Osteoblast (primary cell): ENCODE data around the gene ASCC2. TPM values are rescaled to one million over a fixed set of nuclear protein-coding genes. Genes with fewer than 3 reads are reported as not detected.

ENCODE experiments used
- DNase-seq: peaks from one replicate; pipeline ENCODE4 v3.0.0; 2011; ENCODE audit warnings: low spot score, mixed read lengths; ENCODE audit not compliant: insufficient read length; ENCODE audit errors: missing footprints
- H2AFZ ChIP-seq: 2 replicates; pipeline ENCODE4 v1.6.0; 2011; ENCODE audit warnings: mild to moderate bottlenecking, low read length
- H3K27ac ChIP-seq: 2 replicates; pipeline ENCODE4 v1.5.1; 2011; ENCODE audit warnings: mild to moderate bottlenecking, low read depth, low read length, moderate library complexity
- H3K27me3 ChIP-seq: 2 replicates; pipeline ENCODE4 v1.6.0; 2012; ENCODE audit warnings: mild to moderate bottlenecking, control low read depth, inconsistent platforms, low read length, moderate library complexity; ENCODE audit not compliant: insufficient read depth
- H3K36me3 ChIP-seq: 2 replicates; pipeline ENCODE4 v1.5.1; 2011; ENCODE audit warnings: mild to moderate bottlenecking, low read length, control low read depth, moderate library complexity; ENCODE audit not compliant: insufficient read depth
- H3K4me1 ChIP-seq: 2 replicates; pipeline ENCODE4 v1.5.1; 2011; ENCODE audit warnings: mild to moderate bottlenecking, low read length, control low read depth, moderate library complexity; ENCODE audit not compliant: insufficient read depth
- H3K4me2 ChIP-seq: 2 replicates; pipeline ENCODE4 v1.6.0; 2011; ENCODE audit warnings: mild to moderate bottlenecking, low read length; ENCODE audit not compliant: insufficient read depth
- H3K4me3 ChIP-seq: fragments of 200-600 bp; sonication (generic); 3 replicates; pipeline ENCODE4 v1.5.1; 2012; ENCODE audit warnings: mild to moderate bottlenecking, low read length, inconsistent platforms; ENCODE audit not compliant: insufficient read depth
- H3K79me2 ChIP-seq: 2 replicates; pipeline ENCODE4 v1.6.0; 2012; ENCODE audit warnings: mild to moderate bottlenecking, low read length, control low read depth, inconsistent platforms; ENCODE audit not compliant: insufficient read depth
- H3K9me3 ChIP-seq: 2 replicates; pipeline ENCODE4 v1.5.1; 2011; ENCODE audit warnings: low read depth, low read length, control low read depth
- H4K20me1 ChIP-seq: 2 replicates; pipeline ENCODE4 v1.6.0; 2012; ENCODE audit warnings: mild to moderate bottlenecking, low read length, control low read depth; ENCODE audit not compliant: insufficient read depth
- total RNA-seq: library from RNA; depleted of rRNA; stranded (reverse); fragments of >200 nt; gene quantifications from 2 replicates; pipeline ENCODE4 v1.2.3, GENCODE V29; 2012
- TF ChIP-seq, protein P1 (sequence below): IDR thresholded peaks from 2 replicates; pipeline ENCODE4 v1.5.1; 2011; ENCODE audit warnings: mild to moderate bottlenecking, low read depth, low read length, moderate library complexity; ENCODE audit errors: extremely low read depth

ASCC2 gene
- total RNA-seq, 1 donor, result 21.0 TPM

DNA sequence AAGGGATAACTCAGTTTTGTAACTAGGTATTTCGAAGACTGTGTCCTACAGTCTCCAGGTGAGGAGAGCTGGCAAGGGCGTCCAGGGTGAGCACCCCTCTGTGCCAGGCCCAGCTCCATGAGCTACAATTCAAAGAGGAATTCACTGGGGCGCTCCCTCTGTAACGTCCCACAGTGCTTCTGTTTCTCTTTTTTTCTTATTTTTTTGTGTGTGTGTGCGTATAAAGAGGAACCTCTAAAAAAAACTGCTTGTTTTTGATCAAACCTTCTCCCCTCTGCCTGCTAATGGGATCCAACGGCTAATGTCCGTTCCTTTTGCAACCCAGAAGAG is 17.1 kb downstream of the ASCC2 start:
- TF ChIP-seq, protein P1, sequence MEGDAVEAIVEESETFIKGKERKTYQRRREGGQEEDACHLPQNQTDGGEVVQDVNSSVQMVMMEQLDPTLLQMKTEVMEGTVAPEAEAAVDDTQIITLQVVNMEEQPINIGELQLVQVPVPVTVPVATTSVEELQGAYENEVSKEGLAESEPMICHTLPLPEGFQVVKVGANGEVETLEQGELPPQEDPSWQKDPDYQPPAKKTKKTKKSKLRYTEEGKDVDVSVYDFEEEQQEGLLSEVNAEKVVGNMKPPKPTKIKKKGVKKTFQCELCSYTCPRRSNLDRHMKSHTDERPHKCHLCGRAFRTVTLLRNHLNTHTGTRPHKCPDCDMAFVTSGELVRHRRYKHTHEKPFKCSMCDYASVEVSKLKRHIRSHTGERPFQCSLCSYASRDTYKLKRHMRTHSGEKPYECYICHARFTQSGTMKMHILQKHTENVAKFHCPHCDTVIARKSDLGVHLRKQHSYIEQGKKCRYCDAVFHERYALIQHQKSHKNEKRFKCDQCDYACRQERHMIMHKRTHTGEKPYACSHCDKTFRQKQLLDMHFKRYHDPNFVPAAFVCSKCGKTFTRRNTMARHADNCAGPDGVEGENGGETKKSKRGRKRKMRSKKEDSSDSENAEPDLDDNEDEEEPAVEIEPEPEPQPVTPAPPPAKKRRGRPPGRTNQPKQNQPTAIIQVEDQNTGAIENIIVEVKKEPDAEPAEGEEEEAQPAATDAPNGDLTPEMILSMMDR, result no peak

DNA sequence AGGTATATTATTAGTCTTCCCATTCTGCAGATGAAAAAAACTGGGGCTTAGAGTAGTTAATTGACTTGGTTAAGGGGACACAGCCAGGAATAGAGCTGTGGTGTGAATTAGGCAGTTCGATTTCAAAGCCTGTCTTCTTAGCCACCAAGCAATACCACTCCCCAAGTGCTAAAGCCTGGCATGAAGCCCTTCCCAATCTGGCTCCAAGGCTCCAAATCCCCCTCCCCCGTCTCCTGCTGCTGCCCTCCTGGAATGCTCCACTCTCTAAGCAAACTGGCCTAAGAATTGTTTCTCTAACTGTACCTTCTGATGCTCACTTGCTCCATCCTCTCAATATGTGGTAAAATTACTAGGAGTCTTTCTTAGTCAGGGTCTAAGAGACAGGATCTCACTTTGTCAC is 18.6 kb downstream of the ASCC2 start:
- no peak for DNase-seq
- Histone ChIP-seq H3K27me3 (no peaks in the 10 kb centered on the region), H3K9me3 (no peaks in the 10 kb centered on the region), H3K27ac (no peak overlapping the region), H3K4me3 (no peak overlapping the region), H4K20me1 (peaks cover 13% of the 10 kb centered on the region), H3K4me1 (peaks cover 18% of the 10 kb centered on the region), H2AFZ (no peak overlapping the region), H3K79me2 (no peaks in the 10 kb centered on the region), H3K4me2 (no peak overlapping the region), H3K36me3 (peaks cover 66% of the 10 kb centered on the region)
- TF ChIP-seq, protein P1, result no peak

More for the DNA sequence above, 17.1 kb downstream of the ASCC2 start:
- no peaks in the 10 kb centered on the region for H3K79me2 ChIP-seq
- DNase-seq, result no peak
- no peak overlapping the region for H3K4me2 ChIP-seq
- H3K4me1 ChIP-seq, result peaks cover 18% of the 10 kb centered on the region
- peak overlapping the region; percentile 34 for H3K27ac ChIP-seq
- H4K20me1 ChIP-seq, result peaks cover 13% of the 10 kb centered on the region
- H2AFZ ChIP-seq, result no peak overlapping the region
- peaks cover 65% of the 10 kb centered on the region for H3K36me3 ChIP-seq
- no peaks in the 10 kb centered on the region for H3K9me3 ChIP-seq
- no peak overlapping the region for H3K4me3 ChIP-seq
- H3K27me3 ChIP-seq, result no peaks in the 10 kb centered on the region

DNA sequence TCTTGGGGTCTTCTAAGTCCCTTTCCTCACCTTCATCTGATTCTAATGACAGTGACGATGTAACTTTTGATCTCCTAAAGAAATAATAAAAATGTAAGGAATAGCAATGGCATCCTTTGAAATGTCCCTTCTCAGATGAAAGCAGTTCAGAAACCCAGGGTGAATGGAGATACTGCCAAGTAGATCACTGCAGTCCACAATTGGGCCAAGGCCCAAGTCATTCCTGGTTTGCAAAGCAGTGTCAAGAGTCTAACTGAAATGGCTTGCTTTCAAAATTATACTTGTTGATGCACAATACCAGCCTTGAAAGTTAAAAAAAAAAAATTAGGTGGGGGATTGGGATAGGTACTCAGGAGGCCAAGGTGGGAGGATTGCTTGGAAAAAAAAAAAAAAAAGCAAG is 20.4 kb downstream of the ASCC2 start:
- H3K4me1 ChIP-seq, result peaks cover 18% of the 10 kb centered on the region
- no peak for DNase-seq
- no peaks in the 10 kb centered on the region for H3K79me2 ChIP-seq
- H3K4me3 ChIP-seq, result no peak overlapping the region
- no peaks in the 10 kb centered on the region for H3K9me3 ChIP-seq
- H4K20me1 ChIP-seq, result peaks cover 13% of the 10 kb centered on the region
- H3K36me3 ChIP-seq, result peaks cover 67% of the 10 kb centered on the region
- H3K4me2 ChIP-seq, result no peak overlapping the region
- no peaks in the 10 kb centered on the region for H3K27me3 ChIP-seq
- TF ChIP-seq, protein P1, result no peak
- H3K27ac ChIP-seq, result no peak overlapping the region
- no peak overlapping the region for H2AFZ ChIP-seq

DNA sequence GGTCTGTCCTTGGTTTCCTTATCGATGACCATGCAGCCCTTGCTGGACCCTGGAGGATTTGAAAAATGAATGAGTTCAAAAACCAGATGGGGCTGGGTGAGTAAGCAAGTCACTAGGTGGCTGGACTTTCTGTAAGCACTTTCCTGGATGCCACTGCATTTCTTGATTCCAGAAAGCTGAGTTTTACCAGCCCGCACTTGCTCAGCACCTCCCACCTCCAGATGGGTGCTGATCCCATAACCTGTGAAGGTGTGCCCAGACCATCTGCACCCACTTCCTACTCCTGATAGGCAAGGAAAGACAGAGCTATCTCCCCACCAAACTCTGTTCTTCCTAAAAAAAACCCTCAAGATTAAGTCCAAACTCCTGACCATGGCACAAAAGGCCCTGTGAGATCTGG is 21.1 kb downstream of the ASCC2 start:
- no peak overlapping the region for H2AFZ ChIP-seq
- no peak overlapping the region for H3K4me2 ChIP-seq
- no peak overlapping the region for H3K27ac ChIP-seq
- no peaks in the 10 kb centered on the region for H3K27me3 ChIP-seq
- H3K79me2 ChIP-seq, result no peaks in the 10 kb centered on the region
- H3K9me3 ChIP-seq, result no peaks in the 10 kb centered on the region
- peaks cover 14% of the 10 kb centered on the region for H3K4me1 ChIP-seq
- TF ChIP-seq, protein P1, result no peak
- H3K4me3 ChIP-seq, result no peak overlapping the region
- H4K20me1 ChIP-seq, result peaks cover 13% of the 10 kb centered on the region
- no peak for DNase-seq
- peaks cover 67% of the 10 kb centered on the region for H3K36me3 ChIP-seq
